Vagina (tissue), 2 donors: Measurements from ENCODE around the gene MAML2. TPM values are rescaled to one million over a fixed set of nuclear protein-coding genes. Genes with fewer than 3 reads are reported as not detected.

Experiments
- DNase-seq, 2 donors: peaks; one replicate each; pipeline ENCODE4 v3.0.0-alpha.2; 2017; ENCODE audit errors: extremely low spot score in 2 of 2
- H3K27ac ChIP-seq: fragments of 200-600 bp; sonication (generic); one replicate; pipeline ENCODE4 v1.5.1; 2019
- H3K27me3 ChIP-seq: fragments of 200-600 bp; sonication (generic); one replicate; pipeline ENCODE4 v1.5.1; 2019
- H3K36me3 ChIP-seq, 2 donors: fragments of 200-600 bp; sonication (generic); one replicate each; pipeline ENCODE4 v1.5.1; 2017 to 2019
- H3K4me1 ChIP-seq: fragments of 200-600 bp; sonication (generic); one replicate; pipeline ENCODE4 v1.5.1; 2019
- H3K4me3 ChIP-seq, 2 donors: fragments of 200-600 bp; sonication (generic); 1 replicate in 1 of 2; 2 replicates in 1 of 2; pipeline ENCODE4 v1.5.1; 2016 to 2019
- H3K9me3 ChIP-seq: fragments of 200-600 bp; sonication (generic); one replicate; pipeline ENCODE4 v1.5.1; 2019
- POLR2A ChIP-seq, 2 donors: fragments of 450-650 bp; IDR thresholded peaks; one replicate each; pipeline ENCODE4 v1.6.1; 2017; ENCODE audit warnings: antibody characterized with exemption in 2 of 2, mild to moderate bottlenecking in 2 of 2, moderate library complexity in 2 of 2
- POLR2AphosphoS5 ChIP-seq, 2 donors: sonication (generic); formaldehyde crosslinking; IDR thresholded peaks; one replicate each; pipeline ENCODE4 v1.9.0; 2017; ENCODE audit warnings: antibody characterized with exemption in 2 of 2, mild to moderate bottlenecking in 2 of 2, low read depth in 1 of 2; ENCODE audit not compliant: insufficient read depth in 1 of 2
- intact Hi-C: fragments of 100-400 bp; cut with DNase I; formaldehyde crosslinking; loops from one replicate; pipeline ENCODE4 v1.15.1; 2023
- total RNA-seq: library from RNA; depleted of rRNA; stranded (reverse); fragments of >200 nt; gene quantifications from one replicate; pipeline ENCODE4 v1.2.3, GENCODE V29; 2016
- TF ChIP-seq, protein P1 (sequence below), 3 experiments: fragments of 450-650 bp in 2 of 3; fragments of 200-600 bp in 1 of 3; sonication (generic) in 1 of 3; IDR thresholded peaks; one replicate each; pipeline ENCODE4 v1.5.1; 2017 to 2019; ENCODE audit warnings: antibody characterized with exemption in 3 of 3, mild to moderate bottlenecking in 2 of 3, moderate library complexity in 2 of 3

MAML2 gene
- total RNA-seq, 1 donor from 2014 or later, result 36.3 TPM

DNA sequence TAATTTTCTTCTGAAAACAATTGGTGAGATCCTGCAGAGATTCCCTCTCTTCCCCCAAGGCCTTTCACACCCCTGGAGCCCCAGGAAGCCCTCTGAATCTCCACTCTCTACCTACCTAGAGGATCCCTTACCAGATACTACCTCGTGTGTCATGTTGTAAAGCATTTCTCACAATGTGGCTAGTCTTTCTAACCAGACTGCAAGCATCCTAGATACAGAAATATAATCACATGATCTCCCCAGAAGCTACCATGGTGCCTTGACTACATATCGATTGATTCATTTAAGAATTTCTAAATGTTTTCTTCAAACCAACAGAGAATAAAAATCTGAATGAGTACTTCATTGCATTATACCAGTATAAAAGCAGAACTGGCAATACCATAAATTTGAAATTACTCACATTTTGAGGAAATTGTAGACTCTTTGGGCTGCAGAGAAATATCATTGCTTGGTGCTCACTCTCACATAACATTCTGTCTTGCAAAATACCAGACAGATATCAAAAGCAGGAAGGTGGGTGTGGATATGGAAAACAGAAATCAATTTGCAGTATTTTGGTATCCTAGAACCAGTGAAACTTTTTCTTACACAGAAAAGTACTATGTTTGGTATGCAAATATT, 113.5 kb downstream of the MAML2 start:
- intact Hi-C loops, result no loop called here

DNA sequence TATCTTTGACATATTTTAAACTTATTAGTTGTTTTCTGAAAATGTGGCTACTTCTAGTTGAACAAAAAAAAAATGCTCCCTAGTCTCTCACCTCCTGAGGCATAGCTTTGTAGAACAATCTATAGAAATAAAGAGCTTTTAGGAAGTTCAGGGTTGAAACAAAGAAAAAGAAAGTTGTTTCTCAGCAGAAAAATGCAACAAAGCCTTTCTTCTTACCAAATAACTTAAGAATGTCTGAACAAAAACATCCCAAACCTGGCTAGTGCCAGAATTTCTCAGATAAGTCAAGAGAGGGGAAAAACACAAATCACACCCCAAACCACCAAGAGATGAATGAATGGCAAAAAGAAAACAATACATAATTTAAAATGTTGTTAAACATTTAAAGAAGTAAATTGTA, 114.1 kb downstream of the MAML2 start:
- DNase-seq, result no peak
- TF ChIP-seq POLR2A (IDR thresholded peaks at IDR 0.05), result no peak
- no peak for TF ChIP-seq POLR2AphosphoS5 (IDR thresholded peaks at IDR 0.05; ENCODE audit: insufficient read depth in 1 of 2, low read depth in 1 of 2)
- TF ChIP-seq, protein P1, sequence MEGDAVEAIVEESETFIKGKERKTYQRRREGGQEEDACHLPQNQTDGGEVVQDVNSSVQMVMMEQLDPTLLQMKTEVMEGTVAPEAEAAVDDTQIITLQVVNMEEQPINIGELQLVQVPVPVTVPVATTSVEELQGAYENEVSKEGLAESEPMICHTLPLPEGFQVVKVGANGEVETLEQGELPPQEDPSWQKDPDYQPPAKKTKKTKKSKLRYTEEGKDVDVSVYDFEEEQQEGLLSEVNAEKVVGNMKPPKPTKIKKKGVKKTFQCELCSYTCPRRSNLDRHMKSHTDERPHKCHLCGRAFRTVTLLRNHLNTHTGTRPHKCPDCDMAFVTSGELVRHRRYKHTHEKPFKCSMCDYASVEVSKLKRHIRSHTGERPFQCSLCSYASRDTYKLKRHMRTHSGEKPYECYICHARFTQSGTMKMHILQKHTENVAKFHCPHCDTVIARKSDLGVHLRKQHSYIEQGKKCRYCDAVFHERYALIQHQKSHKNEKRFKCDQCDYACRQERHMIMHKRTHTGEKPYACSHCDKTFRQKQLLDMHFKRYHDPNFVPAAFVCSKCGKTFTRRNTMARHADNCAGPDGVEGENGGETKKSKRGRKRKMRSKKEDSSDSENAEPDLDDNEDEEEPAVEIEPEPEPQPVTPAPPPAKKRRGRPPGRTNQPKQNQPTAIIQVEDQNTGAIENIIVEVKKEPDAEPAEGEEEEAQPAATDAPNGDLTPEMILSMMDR (IDR thresholded peaks at IDR 0.05), result no peak
- intact Hi-C loops, result no loop called here
- no peaks in the 10 kb centered on the region for H3K27me3 ChIP-seq
- no peak overlapping the region for H3K4me3 ChIP-seq
- no peaks in the 10 kb centered on the region for H3K36me3 ChIP-seq
- H3K27ac ChIP-seq, result peak overlapping the region; percentile 70
- no peaks in the 10 kb centered on the region for H3K9me3 ChIP-seq
- peaks cover 61% of the 10 kb centered on the region for H3K4me1 ChIP-seq

More for the DNA sequence above, 113.5 kb downstream of the MAML2 start:
- no peak for TF ChIP-seq POLR2AphosphoS5 (IDR thresholded peaks at IDR 0.05; ENCODE audit: insufficient read depth in 1 of 2, low read depth in 1 of 2)
- TF ChIP-seq, protein P1 (IDR thresholded peaks at IDR 0.05), result no peak
- TF ChIP-seq POLR2A (IDR thresholded peaks at IDR 0.05), result no peak
- no peak for DNase-seq
- no peaks in the 10 kb centered on the region for H3K27me3 ChIP-seq
- H3K36me3 ChIP-seq, result no peaks in the 10 kb centered on the region
- peaks cover 56% of the 10 kb centered on the region for H3K4me1 ChIP-seq
- no peaks in the 10 kb centered on the region for H3K9me3 ChIP-seq
- peak overlapping the region; percentile 70 for H3K27ac ChIP-seq
- H3K4me3 ChIP-seq, result no peak overlapping the region

- TF ChIP-seq POLR2A (IDR thresholded peaks at IDR 0.05), result no peak
- no peak for TF ChIP-seq POLR2AphosphoS5 (IDR thresholded peaks at IDR 0.05; ENCODE audit: insufficient read depth in 1 of 2, low read depth in 1 of 2)
- TF ChIP-seq, protein P1 (IDR thresholded peaks at IDR 0.05), result no peak
- Histone ChIP-seq H3K27ac (peak overlapping the region; percentile 70), H3K4me1 (peaks cover 61% of the 10 kb centered on the region), H3K36me3 (no peaks in the 10 kb centered on the region), H3K27me3 (no peaks in the 10 kb centered on the region), H3K4me3 (no peak overlapping the region), H3K9me3 (no peaks in the 10 kb centered on the region)
- intact Hi-C loops, result no loop called here
- DNase-seq, result no peak
Measured at GRCh38 chr11:96228473-96228891, 114.5 kb downstream of the MAML2 start.

DNA sequence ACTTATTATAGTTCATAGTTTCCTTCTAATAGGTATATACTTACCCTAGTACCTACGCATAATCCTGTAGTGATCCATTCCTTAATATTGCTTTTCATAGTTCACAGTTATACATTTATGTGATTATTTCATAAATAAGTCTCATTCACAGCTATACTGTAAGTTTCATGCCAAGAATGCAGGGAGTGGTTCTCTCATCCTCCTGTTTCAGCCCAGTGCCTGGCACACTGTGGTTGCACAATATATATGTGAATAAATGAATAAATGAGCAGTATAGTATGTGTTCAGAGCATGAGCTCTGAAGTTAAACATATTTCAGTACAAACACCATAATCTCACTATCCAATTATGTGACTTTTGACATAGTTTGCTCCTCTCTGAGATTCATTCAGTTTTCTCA, 115.8 kb downstream of the MAML2 start:
- no peak for TF ChIP-seq POLR2A (IDR thresholded peaks at IDR 0.05)
- TF ChIP-seq POLR2AphosphoS5 (IDR thresholded peaks at IDR 0.05; ENCODE audit: insufficient read depth in 1 of 2, low read depth in 1 of 2), result peak in 1 of 2 donors; percentile 53
- TF ChIP-seq, protein P1 (IDR thresholded peaks at IDR 0.05), result no peak
- no peak overlapping the region for H3K27ac ChIP-seq
- intact Hi-C loops, result no loop called here
- no peak for DNase-seq
- peaks cover 61% of the 10 kb centered on the region for H3K4me1 ChIP-seq
- no peak overlapping the region for H3K4me3 ChIP-seq
- H3K27me3 ChIP-seq, result no peaks in the 10 kb centered on the region
- no peaks in the 10 kb centered on the region for H3K36me3 ChIP-seq
- H3K9me3 ChIP-seq, result no peaks in the 10 kb centered on the region

DNA sequence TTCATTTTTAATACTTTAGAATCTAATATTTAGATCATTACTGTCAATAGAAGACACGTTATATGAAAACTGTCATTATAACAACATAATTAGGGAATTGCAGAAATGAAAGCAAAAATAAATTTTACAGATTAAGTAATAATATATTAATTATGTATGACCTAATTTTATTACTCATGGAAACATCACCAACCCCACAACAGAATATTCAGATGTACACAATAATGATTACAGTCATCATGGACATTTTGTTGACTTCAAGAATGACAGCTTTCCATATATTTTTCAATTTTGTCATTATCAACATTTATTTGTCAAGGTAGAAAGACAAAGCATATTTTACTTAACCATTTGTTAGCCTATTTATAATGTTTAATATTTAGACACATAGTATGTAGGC, 119.9 kb downstream of the MAML2 start:
- H3K4me1 ChIP-seq, result peaks cover 60% of the 10 kb centered on the region
- intact Hi-C loops, result no loop called here

More for the DNA sequence above, 119.9 kb downstream of the MAML2 start:
- H3K27ac ChIP-seq, result no peak overlapping the region
- TF ChIP-seq, protein P1 (IDR thresholded peaks at IDR 0.05), result no peak
- TF ChIP-seq POLR2A (IDR thresholded peaks at IDR 0.05) (no peak), POLR2AphosphoS5 (IDR thresholded peaks at IDR 0.05; ENCODE audit: insufficient read depth in 1 of 2, low read depth in 1 of 2) (no peak)
- H3K27me3 ChIP-seq, result no peaks in the 10 kb centered on the region
- H3K36me3 ChIP-seq, result no peaks in the 10 kb centered on the region
- no peak for DNase-seq
- no peaks in the 10 kb centered on the region for H3K9me3 ChIP-seq
- no peak overlapping the region for H3K4me3 ChIP-seq
